Amniotic epithelial cell (primary cell): ENCODE data around the gene RAB43.
"Not testable (repeated sequence)": the region's sequence is repeated elsewhere in the genome, so short reads cannot be mapped to it uniquely, and the experiment has no call there.

Experiments
- DNase-seq: peaks from one replicate; pipeline ENCODE4 v3.0.0-alpha.2; 2010; ENCODE audit warnings: low read depth

RAB43 gene

GRCh38 chr3:129121016-129121791 is 400 bp downstream of the RAB43 start:
- DNase-seq: no peak

- DNase-seq: peak; percentile 94
Observed at GRCh38 chr3:129120254-129121004, 1.2 kb downstream of the RAB43 start.

DNA sequence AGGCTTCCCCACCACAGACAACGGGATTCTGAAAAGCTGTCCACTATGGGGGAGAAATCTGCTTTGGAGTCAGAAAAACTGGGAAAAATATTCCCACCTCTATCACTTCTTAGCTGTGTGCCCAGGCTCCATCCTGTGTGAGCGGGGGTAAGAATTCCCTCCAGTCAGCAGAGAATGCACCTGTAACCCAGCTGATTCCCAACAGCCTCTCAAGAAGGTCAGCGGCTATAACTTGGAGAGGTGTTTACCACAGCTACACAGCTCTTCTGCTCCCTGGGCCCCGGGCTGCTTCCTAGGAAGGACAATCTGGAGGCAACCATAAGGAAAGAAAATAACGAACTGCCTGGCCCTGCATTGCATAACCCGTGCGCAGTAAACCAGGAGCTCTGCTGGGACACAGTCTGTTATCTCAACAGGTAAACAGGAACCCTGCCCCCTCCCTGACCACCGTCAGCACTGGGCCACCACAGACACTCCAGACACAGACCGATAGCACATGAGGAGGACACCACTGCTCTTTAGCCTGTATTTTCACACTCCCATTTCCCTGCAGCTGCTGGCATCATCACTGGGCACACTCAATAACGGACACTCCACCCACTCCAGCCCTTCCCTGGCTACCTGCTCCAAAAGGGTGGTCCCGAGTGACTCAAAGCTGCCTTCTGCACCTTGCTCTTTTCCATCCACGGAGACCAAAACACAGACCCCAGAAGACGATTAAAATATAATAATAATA is 2.1 kb downstream of the RAB43 start:
- DNase-seq: no peak

GRCh38 chr3:129118745-129119144 is 2.9 kb downstream of the RAB43 start:
- DNase-seq: no peak

DNA sequence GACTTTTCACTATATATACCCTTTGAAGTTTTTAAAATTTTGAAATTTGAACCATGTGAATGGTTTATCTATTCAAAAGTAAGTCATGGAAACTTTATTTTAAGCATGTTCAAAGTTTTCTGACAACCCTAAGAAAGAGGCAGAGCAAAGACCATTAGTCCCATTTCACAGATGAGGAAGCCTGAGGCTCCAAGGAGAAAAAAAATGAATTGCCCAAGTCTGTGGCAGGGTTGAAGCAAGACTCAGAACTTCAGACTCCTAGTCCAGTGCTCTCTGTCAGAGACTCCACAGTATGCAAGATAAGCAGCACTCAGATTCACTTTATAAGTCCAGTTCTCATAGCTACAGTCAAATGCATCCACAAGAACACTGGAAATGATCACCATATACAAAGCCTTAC is 4.5 kb downstream of the RAB43 start:
- DNase-seq: no peak

DNA sequence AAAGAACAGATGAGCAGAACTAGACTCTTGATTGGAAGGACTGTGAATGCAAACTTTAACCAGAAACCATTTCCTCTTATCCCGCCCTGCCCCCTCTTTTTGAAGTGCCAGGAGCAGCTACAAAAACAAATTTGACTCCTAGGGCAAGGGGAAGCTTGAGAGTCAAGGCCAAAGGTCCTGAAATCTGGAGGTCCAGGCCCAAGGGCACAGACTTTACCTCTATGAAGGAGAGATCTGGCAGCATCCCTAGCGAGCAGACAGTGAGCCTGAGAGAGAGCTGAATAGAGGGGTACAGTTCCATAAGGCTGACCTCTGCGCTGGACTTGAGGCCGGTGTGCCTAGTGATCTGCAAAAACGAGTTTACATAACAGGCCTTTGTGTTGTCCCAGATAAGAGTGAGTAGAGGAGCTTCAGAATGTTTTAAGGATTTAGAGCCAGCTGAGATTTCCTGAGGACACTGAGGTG is 5.1 kb downstream of the RAB43 start:
- no peak for DNase-seq

DNA sequence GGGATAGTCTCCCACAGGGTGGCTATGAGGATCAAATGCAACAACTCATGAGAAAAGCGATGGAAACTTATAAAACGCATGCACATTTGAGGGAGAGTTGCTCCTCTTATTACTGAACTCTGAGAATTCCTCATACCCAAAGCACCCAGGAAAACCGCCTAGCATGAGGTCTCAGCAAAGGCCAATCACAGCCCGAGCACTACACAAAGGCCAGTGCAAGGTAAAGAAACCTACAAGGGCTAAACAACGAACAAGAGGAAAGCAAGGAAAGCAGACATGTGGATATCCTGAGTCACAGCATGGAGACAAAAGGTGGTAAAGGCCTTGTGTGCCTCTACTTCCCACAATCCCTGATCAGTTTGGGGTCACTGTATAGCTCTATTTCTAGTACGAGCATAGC is 7.1 kb downstream of the RAB43 start:
- DNase-seq: no peak

DNA sequence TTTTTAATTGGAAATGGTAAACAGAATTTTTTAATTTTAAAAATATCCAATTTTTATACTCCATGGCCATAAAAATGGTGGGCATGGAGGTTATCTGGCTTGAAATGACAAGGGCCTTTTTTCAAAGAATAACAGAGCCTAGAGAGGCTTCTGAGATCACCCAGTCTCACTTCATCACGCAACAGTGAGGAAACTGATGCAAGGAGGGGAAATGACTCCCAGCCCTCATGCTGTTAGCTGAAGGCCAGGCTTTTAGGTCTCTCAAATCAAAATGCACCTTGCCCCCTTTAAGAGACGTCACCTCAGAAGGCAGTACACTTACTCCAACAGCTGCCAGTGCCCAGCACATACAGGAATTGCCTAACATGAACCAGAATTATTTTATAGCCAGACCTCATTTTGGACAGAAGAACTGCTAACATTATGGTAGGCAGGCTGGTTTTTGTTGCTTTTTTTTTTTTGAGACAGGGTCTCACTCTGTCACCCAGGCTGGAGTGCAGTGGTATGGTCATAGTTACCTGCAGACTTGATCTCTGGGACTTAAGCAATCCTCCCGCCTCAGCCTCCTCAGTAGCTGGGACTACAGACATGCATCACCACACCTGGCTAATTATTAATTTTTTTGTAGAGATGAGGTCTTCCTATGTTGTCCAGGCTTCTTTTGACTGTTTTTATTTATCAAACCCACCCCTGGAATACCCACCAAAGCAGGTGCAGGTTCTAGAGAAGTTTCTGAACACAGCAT is 9.1 kb downstream of the RAB43 start:
- DNase-seq: no peak

DNA sequence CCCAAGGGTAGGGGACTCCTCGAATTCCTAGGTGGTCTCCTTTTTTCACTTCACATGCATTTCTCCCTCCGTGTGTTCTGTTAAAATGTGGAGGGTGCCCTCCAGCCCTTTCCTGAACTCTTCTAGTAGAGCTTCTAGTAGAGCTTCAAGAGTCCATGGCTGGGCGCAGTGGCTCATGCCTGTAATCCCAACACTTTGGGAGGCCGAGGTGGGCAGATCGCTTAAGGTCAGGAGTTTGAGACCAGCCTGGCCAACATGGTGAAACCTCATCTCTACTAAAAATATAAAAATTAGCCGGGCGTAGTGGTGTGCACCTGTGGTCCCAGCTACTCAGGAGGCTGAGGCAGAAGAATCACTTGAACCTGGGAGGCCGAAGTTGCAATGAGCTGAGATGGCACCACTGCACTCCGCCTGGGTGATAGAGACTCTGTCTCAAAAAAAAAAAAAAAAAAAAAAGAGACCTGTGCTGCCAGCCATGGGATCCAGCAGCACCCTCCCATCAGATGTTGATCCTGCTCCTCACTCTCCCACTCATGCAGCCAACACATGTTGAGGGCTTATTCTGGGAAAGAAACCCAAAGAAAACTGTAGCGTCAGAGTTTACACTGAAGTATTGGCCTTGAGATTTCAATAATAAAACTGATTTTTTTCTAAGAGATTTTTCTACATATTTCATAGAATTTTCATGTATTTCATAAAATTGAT is 10.4 kb downstream of the RAB43 start:
- not testable (repeated sequence) for DNase-seq

DNA sequence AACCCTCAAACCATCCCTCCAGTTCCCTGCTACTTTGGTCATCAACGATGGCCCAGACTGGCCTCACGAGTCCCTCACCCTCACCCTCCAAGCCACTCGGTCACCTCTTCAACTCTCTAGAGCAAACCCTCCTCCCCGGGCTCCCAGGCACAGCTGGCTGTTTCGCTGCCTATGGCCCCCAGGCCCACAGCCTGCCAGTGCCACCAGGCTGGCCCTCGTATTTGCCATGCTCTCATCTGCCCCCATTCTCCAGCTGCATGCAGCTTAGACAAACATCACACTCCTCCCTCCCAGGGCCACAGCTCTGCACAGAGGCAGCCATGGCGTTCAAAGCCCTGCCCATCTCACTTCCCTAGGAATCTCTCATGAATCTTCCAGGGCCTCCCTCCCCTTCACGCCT is 13.8 kb downstream of the RAB43 start:
- no peak for DNase-seq

GRCh38 chr3:129106866-129107565 is 14.6 kb downstream of the RAB43 start:
- no peak for DNase-seq

DNA sequence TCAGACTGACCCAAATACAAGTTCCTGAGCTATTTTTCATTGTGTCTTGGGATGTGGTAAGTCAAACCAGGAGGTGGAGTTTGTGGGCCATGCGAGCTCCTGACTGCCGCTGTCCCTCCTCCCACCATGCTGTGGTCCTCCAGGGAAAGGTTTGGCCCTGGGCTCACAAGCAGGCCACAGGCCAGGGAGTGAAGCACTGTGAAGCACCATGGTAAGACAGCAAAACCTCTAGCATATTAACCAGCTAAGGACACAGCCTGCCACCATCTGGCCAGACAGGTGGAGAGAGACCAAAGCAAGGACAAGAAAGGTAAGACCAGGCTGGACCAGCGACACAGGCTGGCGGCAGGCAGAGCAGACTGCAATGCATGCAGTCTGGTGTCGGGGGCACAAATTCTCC is 15.3 kb downstream of the RAB43 start:
- DNase-seq: no peak

GRCh38 chr3:129105862-129106261 is 15.7 kb downstream of the RAB43 start:
- DNase-seq: no peak

- no peak for DNase-seq
Observed at GRCh38 chr3:129104498-129105079, 17.0 kb downstream of the RAB43 start.

GRCh38 chr3:129104051-129104450 is 17.6 kb downstream of the RAB43 start:
- DNase-seq: no peak

- no peak for DNase-seq
Observed at GRCh38 chr3:129103296-129103695, 18.3 kb downstream of the RAB43 start.

DNA sequence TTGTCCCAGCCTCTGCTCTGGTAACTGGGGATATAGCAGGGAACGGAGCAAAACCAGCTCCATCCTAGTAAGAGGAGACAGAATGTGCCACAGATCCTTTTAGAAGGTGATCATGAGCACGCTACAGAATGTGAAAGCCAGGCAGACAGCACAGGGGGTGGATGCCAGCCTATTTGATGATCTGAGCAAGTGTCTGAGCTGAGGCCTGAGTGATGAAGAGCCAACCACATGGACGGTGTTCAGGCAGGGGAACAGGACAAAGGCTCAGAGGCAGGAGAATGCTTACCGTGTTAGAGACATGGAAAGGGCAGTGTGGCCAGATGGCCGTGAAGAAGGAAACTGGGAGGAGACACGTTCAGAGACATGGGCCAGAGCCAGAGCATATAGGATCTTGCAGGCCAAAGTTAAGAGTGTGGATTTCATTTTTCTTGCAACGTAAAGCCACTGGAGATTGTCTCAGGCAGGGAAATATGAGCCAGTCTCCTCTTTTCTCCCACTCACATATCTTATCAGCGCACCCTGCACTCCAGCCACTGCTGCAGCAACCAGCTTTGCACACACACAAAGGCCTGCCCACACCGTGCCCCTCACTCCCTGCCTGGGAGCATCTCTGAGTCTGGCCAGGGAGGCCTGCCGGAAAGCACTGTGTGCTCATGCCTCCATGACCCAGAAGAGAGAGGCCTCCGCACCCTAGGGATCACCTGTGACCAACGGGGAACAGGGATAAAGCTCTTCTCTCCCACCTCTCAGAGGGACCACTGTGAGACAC is 20.1 kb downstream of the RAB43 start:
- peak; percentile 44 for DNase-seq

DNA sequence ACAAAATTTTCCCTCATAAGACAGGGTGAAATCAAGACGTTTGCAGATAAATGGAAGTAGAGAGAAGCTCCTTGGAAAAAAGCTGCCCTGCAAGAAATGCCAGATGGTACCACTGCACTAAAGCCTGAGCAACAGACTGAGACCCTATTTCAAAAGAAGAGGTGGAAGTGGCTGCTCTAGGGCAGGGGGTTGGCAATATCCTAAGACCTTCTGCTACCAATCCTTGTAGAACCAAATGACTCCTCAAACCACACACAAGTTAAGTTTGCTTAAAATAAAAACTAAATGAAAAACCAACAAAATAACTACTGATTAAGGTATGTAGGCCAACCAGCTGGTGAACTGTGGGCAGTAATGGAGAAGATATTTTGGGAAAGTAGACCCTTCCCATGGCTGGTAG is 21.3 kb downstream of the RAB43 start:
- no peak for DNase-seq

GRCh38 chr3:129095285-129095684 is 26.3 kb downstream of the RAB43 start:
- DNase-seq: no peak

- DNase-seq: not testable (repeated sequence)
Observed at GRCh38 chr3:129088312-129088711, 33.3 kb downstream of the RAB43 start.
